SU-DHL-6 (cell line): Measurements from ENCODE around the gene ABCG2.

Experiments
- H2AFZ ChIP-seq: fragments of 200-600 bp; sonication (generic); 2 replicates; pipeline ENCODE4 v1.6.1; 2014; ENCODE audit warnings: low read depth, mild to moderate bottlenecking, moderate library complexity, mixed read lengths, antibody characterized with exemption, low read length; ENCODE audit not compliant: severe bottlenecking
- H3F3A ChIP-seq: fragments of 200-600 bp; shearing (Covaris generic); 2 replicates; pipeline ENCODE4 v1.6.0; 2016; ENCODE audit warnings: antibody characterized with exemption, mild to moderate bottlenecking; ENCODE audit not compliant: insufficient read depth
- H3K27ac ChIP-seq: fragments of 200-600 bp; sonication (generic); 2 replicates; pipeline ENCODE4 v1.5.1; 2016; ENCODE audit warnings: low read depth, mild to moderate bottlenecking, low read length, moderate library complexity, mixed read lengths
- H3K27me3 ChIP-seq: fragments of 200-600 bp; sonication (generic), shearing (Covaris generic); 2 replicates; pipeline ENCODE4 v1.6.0; 2014; ENCODE audit warnings: mild to moderate bottlenecking, low read length
- H3K36me3 ChIP-seq: fragments of 200-600 bp; sonication (generic); 2 replicates; pipeline ENCODE4 v1.6.1; 2014; ENCODE audit warnings: mild to moderate bottlenecking, low read length, mixed read lengths
- H3K4me2 ChIP-seq: fragments of 300-600, 200-600 bp; shearing (Covaris generic), sonication (generic); 2 replicates; pipeline ENCODE4 v1.6.0; 2014; ENCODE audit warnings: low read length, low read depth, mild to moderate bottlenecking; ENCODE audit not compliant: poor library complexity, severe bottlenecking
- H3K4me3 ChIP-seq: fragments of 200-600 bp; sonication (generic); 2 replicates; pipeline ENCODE4 v1.5.1; 2014; ENCODE audit warnings: antibody characterized with exemption, low read length, mild to moderate bottlenecking, mixed read lengths; ENCODE audit not compliant: insufficient read depth, poor library complexity, severe bottlenecking
- H3K79me2 ChIP-seq: fragments of 200-600 bp; sonication (generic); 2 replicates; pipeline ENCODE4 v1.6.1; 2014; ENCODE audit warnings: mild to moderate bottlenecking, low read length, moderate library complexity; ENCODE audit not compliant: insufficient read depth
- H3K9ac ChIP-seq: fragments of 200-600 bp; sonication (generic); 2 replicates; pipeline ENCODE4 v1.7.0; 2014; ENCODE audit warnings: mild to moderate bottlenecking, low read length
- H3K9me2 ChIP-seq: fragments of 200-600 bp; sonication (generic); replicated peaks from 2 replicates; pipeline ENCODE4 v1.6.1; 2014; ENCODE audit warnings: low read length; ENCODE audit not compliant: insufficient read depth
- H3K9me3 ChIP-seq: fragments of 200-600 bp; sonication (generic); 2 replicates; pipeline ENCODE4 v1.6.1; 2014; ENCODE audit warnings: low read length, mixed read lengths; ENCODE audit not compliant: insufficient read depth
- H4K20me1 ChIP-seq: fragments of 200-600 bp; sonication (generic); 2 replicates; pipeline ENCODE4 v1.6.1; 2014; ENCODE audit warnings: low read depth, mild to moderate bottlenecking, antibody characterized with exemption, low read length, moderate library complexity, mixed read lengths
- CTCF ChIP-seq: fragments of 200-600 bp; sonication (generic); IDR thresholded peaks from one replicate; pipeline ENCODE4 v1.5.1; 2017; ENCODE audit warnings: antibody characterized with exemption, mild to moderate bottlenecking, low read length, moderate library complexity; ENCODE audit not compliant: insufficient read depth, poor library complexity, severe bottlenecking
- EZH2phosphoT487 ChIP-seq: fragments of 200-600 bp; sonication (generic), shearing (Covaris generic); conservative IDR thresholded peaks from 2 replicates; pipeline ENCODE4 v1.6.1; 2018; ENCODE audit warnings: mild to moderate bottlenecking, antibody characterized with exemption, low read length, moderate library complexity, mixed read lengths

The ABCG2 gene

DNA sequence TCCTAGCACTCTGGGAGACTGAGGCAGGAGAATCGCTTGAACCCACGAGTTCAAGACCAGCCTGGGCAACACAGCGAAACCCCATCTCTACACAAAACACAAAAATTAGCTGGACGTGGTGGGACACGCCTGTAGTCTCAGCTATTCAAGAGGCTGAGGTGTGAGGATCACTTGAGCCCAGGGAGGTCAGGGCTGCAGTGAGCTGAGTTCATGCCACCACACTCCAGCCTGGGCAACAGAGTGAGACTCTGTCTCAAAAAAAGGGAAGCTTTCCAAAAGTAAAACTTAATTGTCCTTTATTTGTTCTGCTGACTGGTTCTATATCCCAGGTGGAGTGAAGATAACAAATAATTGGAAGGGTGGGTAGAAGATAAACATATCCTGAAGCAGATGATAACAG, 45.6 kb downstream of the ABCG2 start:
- Histone ChIP-seq H3K4me3 (no peak overlapping the region), H3K9me3 (no peaks in the 10 kb centered on the region), H3K27ac (no peak overlapping the region), H3K9me2 (no peaks in the 10 kb centered on the region), H4K20me1 (no peaks in the 10 kb centered on the region), H3K79me2 (no peaks in the 10 kb centered on the region), H3K36me3 (no peaks in the 10 kb centered on the region), H2AFZ (no peak overlapping the region), H3K27me3 (no peaks in the 10 kb centered on the region), H3F3A (no peaks in the 10 kb centered on the region), H3K4me2 (no peak overlapping the region), H3K9ac (no peak overlapping the region)
- TF ChIP-seq EZH2phosphoT487 = no peak
- TF ChIP-seq CTCF = no peak

DNA sequence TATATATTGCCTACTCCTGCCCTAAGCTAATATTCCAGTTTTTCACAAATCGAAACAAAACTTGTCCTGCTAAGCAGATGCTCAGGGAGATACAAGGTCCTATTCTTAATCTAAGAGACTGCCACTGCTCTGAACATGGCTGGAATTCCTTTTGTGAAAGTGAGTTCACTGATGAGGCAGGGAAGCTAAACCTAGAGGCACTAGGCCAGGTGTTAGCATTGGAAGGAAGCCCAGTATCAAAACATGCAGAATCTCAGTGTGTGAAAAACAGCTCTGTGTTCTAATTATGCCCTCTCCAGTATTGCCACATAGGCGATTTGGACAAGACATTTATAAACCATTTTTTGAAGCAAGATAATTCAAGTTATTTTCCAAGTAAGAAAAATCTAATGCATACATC, 47.6 kb downstream of the ABCG2 start:
- H3K9ac ChIP-seq = no peak overlapping the region
- H3F3A ChIP-seq = no peaks in the 10 kb centered on the region
- H3K79me2 ChIP-seq = no peaks in the 10 kb centered on the region
- H3K27me3 ChIP-seq = no peaks in the 10 kb centered on the region
- no peak overlapping the region for H3K4me3 ChIP-seq
- no peaks in the 10 kb centered on the region for H4K20me1 ChIP-seq
- no peak overlapping the region for H3K4me2 ChIP-seq
- H3K9me3 ChIP-seq = no peaks in the 10 kb centered on the region
- no peaks in the 10 kb centered on the region for H3K36me3 ChIP-seq
- no peaks in the 10 kb centered on the region for H3K9me2 ChIP-seq
- no peak overlapping the region for H2AFZ ChIP-seq
- TF ChIP-seq CTCF (no peak), EZH2phosphoT487 (no peak)
- no peak overlapping the region for H3K27ac ChIP-seq

DNA sequence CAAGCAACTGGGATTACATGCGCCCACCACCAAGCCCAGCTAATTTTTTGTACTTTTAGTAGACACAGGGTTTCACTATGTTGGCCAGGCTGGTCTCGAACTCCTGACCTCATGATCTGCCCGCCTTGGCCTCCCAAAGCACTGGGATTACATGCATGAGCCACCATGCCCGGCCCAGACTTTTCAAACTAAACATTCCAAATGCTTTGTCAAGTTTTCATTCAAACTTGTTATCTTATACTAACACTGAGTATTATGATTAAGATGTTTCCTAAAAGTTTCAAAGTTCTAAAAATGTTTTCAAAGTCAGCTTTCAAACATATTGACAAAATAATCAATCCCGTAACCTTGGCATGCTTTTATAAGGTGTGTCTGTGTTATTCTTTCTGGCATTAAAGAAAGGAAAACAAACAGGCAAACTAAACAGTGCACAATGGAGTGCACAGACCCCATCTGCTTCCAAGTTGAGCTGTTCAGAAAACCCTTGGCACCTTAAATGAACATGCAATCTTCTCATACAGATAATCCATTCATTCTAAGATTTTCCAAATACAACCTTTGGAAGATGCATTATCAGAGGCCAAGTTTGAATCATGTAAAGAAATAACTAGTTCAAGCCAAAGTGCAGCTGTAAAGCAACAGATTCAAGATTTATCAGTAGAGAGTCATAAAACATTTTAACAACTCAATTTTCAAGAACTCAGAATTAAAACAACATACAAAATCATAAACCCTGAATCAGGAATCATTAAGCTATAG, 49.1 kb downstream of the ABCG2 start:
- Histone ChIP-seq H3K4me2 (no peak overlapping the region), H3K79me2 (no peaks in the 10 kb centered on the region), H3K9ac (no peak overlapping the region), H3K9me2 (no peaks in the 10 kb centered on the region), H4K20me1 (no peaks in the 10 kb centered on the region), H3K4me3 (no peak overlapping the region), H3K27ac (no peak overlapping the region), H3K27me3 (no peaks in the 10 kb centered on the region), H3F3A (no peaks in the 10 kb centered on the region), H2AFZ (no peak overlapping the region), H3K36me3 (no peaks in the 10 kb centered on the region), H3K9me3 (no peaks in the 10 kb centered on the region)
- TF ChIP-seq CTCF = no peak
- no peak for TF ChIP-seq EZH2phosphoT487
